Ovary (tissue), 9 donors: ENCODE measurements around the gene GDF10. TPM values are rescaled to one million over a fixed set of nuclear protein-coding genes. Genes with fewer than 3 reads are reported as not detected.

Source experiments
- DNase-seq, 5 donors: peaks; one replicate each; pipeline ENCODE4 v3.0.0-alpha.2; 2019 to 2020
- H3K27ac ChIP-seq, 2 donors: fragments of 200-600 bp; one replicate each; pipeline versions ENCODE4 v1.5.1 to v1.8.0; 2019 to 2022
- H3K27me3 ChIP-seq: fragments of 200-600 bp; one replicate; pipeline ENCODE4 v1.8.0; 2022
- H3K36me3 ChIP-seq: fragments of 200-600 bp; sonication (generic); one replicate; pipeline ENCODE4 v1.5.1; 2019
- H3K4me1 ChIP-seq: one replicate; pipeline ENCODE4 v1.8.1; 2013; ENCODE audit warnings: mild to moderate bottlenecking, moderate library complexity; ENCODE audit not compliant: insufficient read depth
- H3K4me3 ChIP-seq: fragments of 200-600 bp; sonication (generic); one replicate; pipeline ENCODE4 v1.5.1; 2017
- H3K9me3 ChIP-seq, 2 donors: fragments of 200-600 bp in 1 of 2; sonication (generic) in 1 of 2; one replicate each; pipeline versions ENCODE4 v1.5.1 to v1.8.1; 2013 to 2019; ENCODE audit warnings: mild to moderate bottlenecking in 1 of 2, moderate library complexity in 1 of 2
- EP300 ChIP-seq: sonication (generic); formaldehyde crosslinking; IDR thresholded peaks from one replicate; pipeline ENCODE4 v1.6.1; 2017; ENCODE audit warnings: antibody characterized with exemption
- POLR2A ChIP-seq: fragments of 450-650 bp; IDR thresholded peaks from one replicate; pipeline ENCODE4 v1.6.1; 2017; ENCODE audit warnings: antibody characterized with exemption, mild to moderate bottlenecking, moderate library complexity
- WGBS, 3 donors: extraction: QIAGEN DNeasy Blood & Tissue Kit in 1 of 3; methylation state at CpG; one replicate each; pipeline versions ENCODE4 v1.1.5 to v1.1.7; 2013 to 2017; 5-methylcytosine and 5-hydroxymethylcytosine counted together
- intact Hi-C, 4 donors: fragments of 100-400 bp; cut with DNase I; formaldehyde crosslinking; loops; one replicate each; pipeline versions ENCODE4 v1.11.0 to v1.15.1; 2022 to 2023
- polyA plus RNA-seq, 2 donors: library from polyadenylated mRNA; stranded (reverse); fragments of 200-250 nt in 1 of 2; fragments of 350-450 nt in 1 of 2; fragmentation: Illumina TruSeq in 1 of 2; extraction: RNeasy Lipid Tissue Mini Kit (QIAGEN cat#74804) in 1 of 2; gene quantifications; one replicate each; pipeline ENCODE4 v1.2.3, GENCODE V29; 2013 to 2014
- total RNA-seq, 7 donors: library from RNA; depleted of rRNA in 2 of 7; stranded (reverse); fragments of >200 nt in 2 of 7; fragmentation: NEBNext Ultra II Directional in 3 of 7; extraction: Animal tissue kit (Norgen Biotek cat#: 25700) in 3 of 7; gene quantifications; one replicate each; pipeline versions ENCODE4 v1.1.0 to v1.2.4, GENCODE V29; 2016 to 2023
- TF ChIP-seq, protein P1 (sequence below), 3 donors: fragments of 450-650 bp in 2 of 3; fragments of 200-600 bp in 1 of 3; IDR thresholded peaks; one replicate each; pipeline versions ENCODE4 v1.5.1 to v1.8.0; 2016 to 2022; ENCODE audit warnings: antibody characterized with exemption in 3 of 3, mild to moderate bottlenecking in 1 of 3
- donor health status: DM: no; HTN: no; CAD: no; lungs with moderate emphysema.
- donor health status: DM: no; HTN: no; CAD: no.
- donor health status: Bipolar disorder and iron deficiency.
- donor health status: DM: yes; HTN: yes; CAD: no.
- donor health status: DM: no; HTN: no; CAD: no.
- donor health status: DM: yes; HTN: yes; CAD: no.

The GDF10 gene
- total and polyA plus RNA-seq, 9 donors, result 0.12 to 1.2 (median 0.53) TPM; not detected in 3

DNA sequence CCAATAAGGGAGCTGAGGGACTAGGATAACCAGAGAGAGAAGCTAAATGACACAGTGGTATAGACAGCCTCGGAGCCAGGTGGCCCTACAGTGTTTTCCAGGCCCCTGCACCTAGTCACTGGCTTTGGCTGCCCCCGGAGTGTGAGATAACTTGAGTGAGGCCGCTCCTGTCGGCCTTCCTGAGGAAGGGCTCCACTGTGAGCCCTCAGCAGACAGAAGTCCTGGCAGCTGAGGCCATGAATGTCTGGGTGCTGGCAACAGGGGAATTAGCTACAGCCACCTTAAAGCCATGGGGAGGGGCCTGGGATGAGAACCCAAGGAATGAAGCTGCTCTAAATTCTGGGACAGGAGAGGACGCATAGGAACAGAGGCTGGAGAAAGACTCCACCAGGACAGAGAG, 4.6 kb upstream of the GDF10 start:
- Histone ChIP-seq H3K9me3 (no peaks in the 10 kb centered on the region), H3K36me3 (no peaks in the 10 kb centered on the region), H3K27me3 (no peaks in the 10 kb centered on the region), H3K27ac (no peak overlapping the region), H3K4me3 (no peak overlapping the region), H3K4me1 (no peaks in the 10 kb centered on the region)
- TF ChIP-seq EP300, result no peak
- no peak for TF ChIP-seq POLR2A
- TF ChIP-seq, protein P1, sequence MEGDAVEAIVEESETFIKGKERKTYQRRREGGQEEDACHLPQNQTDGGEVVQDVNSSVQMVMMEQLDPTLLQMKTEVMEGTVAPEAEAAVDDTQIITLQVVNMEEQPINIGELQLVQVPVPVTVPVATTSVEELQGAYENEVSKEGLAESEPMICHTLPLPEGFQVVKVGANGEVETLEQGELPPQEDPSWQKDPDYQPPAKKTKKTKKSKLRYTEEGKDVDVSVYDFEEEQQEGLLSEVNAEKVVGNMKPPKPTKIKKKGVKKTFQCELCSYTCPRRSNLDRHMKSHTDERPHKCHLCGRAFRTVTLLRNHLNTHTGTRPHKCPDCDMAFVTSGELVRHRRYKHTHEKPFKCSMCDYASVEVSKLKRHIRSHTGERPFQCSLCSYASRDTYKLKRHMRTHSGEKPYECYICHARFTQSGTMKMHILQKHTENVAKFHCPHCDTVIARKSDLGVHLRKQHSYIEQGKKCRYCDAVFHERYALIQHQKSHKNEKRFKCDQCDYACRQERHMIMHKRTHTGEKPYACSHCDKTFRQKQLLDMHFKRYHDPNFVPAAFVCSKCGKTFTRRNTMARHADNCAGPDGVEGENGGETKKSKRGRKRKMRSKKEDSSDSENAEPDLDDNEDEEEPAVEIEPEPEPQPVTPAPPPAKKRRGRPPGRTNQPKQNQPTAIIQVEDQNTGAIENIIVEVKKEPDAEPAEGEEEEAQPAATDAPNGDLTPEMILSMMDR (IDR thresholded peaks at IDR 0.05), result no peak
- intact Hi-C loops, result no loop called here
- 84 to 86% (median 86%) methylated on average over 5 of the region's 5 CpGs for WGBS, 3 donors
- DNase-seq, result no peak

DNA sequence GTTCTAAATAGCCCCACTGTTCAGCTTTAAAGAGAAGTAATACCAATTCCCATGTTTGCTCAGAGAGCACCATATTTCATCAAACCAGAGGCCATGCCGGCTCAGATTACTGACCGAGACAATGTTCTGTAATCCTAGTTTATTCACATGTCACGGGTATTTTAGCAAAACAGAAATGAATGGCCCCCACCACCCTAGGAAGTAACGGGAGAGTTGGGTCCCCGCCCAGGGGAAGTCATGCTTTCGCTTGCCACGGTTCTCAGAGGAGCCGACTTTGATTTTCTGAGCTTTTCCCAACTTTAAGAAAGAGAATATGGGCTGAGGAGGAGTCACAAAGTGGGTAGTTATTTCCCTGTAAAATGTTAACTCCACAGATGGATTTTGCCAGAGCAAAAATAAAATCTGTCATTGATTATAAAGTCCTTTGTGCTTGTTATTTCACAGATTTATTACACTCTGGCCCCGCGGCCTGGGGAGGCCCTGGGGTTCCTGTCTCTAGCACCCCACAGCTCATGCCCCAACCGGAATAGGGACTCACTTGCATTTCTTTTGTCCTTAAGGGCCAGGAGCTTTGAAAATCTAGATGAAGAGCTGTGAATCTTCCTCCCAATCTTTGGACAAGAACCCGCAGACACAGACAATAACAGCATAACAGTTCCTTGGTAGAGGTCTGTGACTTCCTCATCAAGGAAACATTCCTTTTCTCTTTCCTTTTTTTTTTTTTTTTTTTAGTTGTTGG, 3.7 kb upstream of the GDF10 start:
- H3K27ac ChIP-seq, result no peak overlapping the region
- peaks cover 3% of the 10 kb centered on the region for H3K4me1 ChIP-seq
- 44 to 57% (median 46%) methylated on average over 12 of the region's 12 CpGs for WGBS, 3 donors
- no peak for DNase-seq
- H3K4me3 ChIP-seq, result no peak overlapping the region
- intact Hi-C loops, result no loop called here
- H3K9me3 ChIP-seq, result no peaks in the 10 kb centered on the region
- no peaks in the 10 kb centered on the region for H3K36me3 ChIP-seq
- TF ChIP-seq EP300 (no peak), POLR2A (no peak)
- TF ChIP-seq, protein P1 (IDR thresholded peaks at IDR 0.05), result no peak
- H3K27me3 ChIP-seq, result no peaks in the 10 kb centered on the region

DNA sequence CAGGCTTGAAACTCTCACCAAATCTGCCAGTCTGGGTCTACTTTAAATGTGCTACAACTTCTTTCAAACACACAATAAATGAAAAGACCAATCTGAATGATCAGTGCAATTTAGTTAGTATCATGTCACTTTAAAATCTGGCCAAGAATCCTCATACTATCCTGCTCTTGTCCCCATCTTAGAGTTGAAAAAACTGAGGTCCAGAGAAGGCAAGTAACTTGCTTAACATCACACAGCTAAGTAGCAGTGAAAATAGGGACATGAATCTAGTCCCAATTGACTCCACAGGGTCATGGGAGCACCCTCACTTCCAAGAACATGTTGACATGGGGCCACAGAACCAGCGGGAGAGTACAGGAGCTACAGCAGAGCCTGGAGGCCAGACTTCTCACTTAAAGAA, 3.1 kb upstream of the GDF10 start:
- peaks cover 3% of the 10 kb centered on the region for H3K4me1 ChIP-seq
- no peak for DNase-seq
- no peak overlapping the region for H3K4me3 ChIP-seq
- no peaks in the 10 kb centered on the region for H3K9me3 ChIP-seq
- H3K36me3 ChIP-seq, result no peaks in the 10 kb centered on the region
- TF ChIP-seq EP300 (no peak), POLR2A (no peak)
- TF ChIP-seq, protein P1 (IDR thresholded peaks at IDR 0.05), result no peak
- H3K27ac ChIP-seq, result no peak overlapping the region
- no peaks in the 10 kb centered on the region for H3K27me3 ChIP-seq
- intact Hi-C loops, result no loop called here
- 65 to 79% (median 75%) methylated on average over 1 of the region's 1 CpG for WGBS, 3 donors

DNA sequence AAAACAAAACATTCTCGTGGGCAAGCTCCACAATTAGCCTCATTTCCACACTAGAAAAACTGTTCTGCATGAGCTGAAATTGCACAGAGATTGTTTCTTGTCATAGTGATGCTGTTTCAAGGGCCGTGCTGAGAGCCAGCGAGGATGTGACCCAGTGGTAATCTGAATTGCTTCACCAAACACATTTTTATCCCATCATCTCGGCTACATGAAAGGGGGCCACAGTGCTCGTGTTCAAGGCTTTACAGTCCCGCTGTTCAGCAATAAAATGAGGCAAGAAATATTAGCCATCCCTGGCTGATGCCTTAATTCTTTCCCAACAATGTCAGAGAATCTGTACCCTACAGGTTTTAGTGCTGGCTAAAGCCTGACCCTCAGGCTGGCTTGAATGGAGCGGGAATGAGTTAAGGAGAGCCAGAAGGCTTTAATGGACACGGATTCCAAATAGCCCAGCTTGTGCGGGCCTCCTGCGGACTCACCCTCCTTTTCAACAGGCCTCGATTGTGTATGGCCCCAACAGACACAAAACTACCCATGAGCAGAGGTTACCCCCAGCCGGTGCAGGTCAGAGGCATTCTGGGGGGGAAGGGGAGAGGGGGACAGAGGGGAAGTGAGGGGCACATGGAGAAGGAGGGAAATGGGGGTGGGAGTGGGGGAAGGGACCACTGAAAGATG, 2.0 kb upstream of the GDF10 start:
- WGBS, 3 donors, result 86 to 88% (median 87%) methylated on average over 12 of the region's 12 CpGs

More for the DNA sequence above, 2.0 kb upstream of the GDF10 start:
- H3K36me3 ChIP-seq, result no peaks in the 10 kb centered on the region
- DNase-seq, result no peak
- peaks cover 3% of the 10 kb centered on the region for H3K4me1 ChIP-seq
- H3K4me3 ChIP-seq, result no peak overlapping the region
- intact Hi-C loops, result no loop called here
- no peak for TF ChIP-seq EP300
- TF ChIP-seq, protein P1 (IDR thresholded peaks at IDR 0.05), result no peak
- TF ChIP-seq POLR2A, result no peak
- no peaks in the 10 kb centered on the region for H3K27me3 ChIP-seq
- H3K9me3 ChIP-seq, result no peaks in the 10 kb centered on the region
- no peak overlapping the region for H3K27ac ChIP-seq
